GM12865 (cell line): Measurements from ENCODE around the gene PTPRN2.

ENCODE experiments used
- DNase-seq: peaks from one replicate; pipeline ENCODE4 v3.0.0; 2010; ENCODE audit warnings: low read depth
- H3K4me3 ChIP-seq: 2 replicates; pipeline ENCODE4 v1.5.1; 2011; ENCODE audit warnings: mild to moderate bottlenecking, low read depth, low read length, control low read depth
- TF ChIP-seq, protein P1 (sequence below): IDR thresholded peaks from 2 replicates; pipeline ENCODE4 v1.5.1; 2011; ENCODE audit warnings: low read length, control low read depth, low read depth, inconsistent platforms; ENCODE audit not compliant: insufficient read depth; ENCODE audit errors: missing control alignments

The PTPRN2 gene

DNA sequence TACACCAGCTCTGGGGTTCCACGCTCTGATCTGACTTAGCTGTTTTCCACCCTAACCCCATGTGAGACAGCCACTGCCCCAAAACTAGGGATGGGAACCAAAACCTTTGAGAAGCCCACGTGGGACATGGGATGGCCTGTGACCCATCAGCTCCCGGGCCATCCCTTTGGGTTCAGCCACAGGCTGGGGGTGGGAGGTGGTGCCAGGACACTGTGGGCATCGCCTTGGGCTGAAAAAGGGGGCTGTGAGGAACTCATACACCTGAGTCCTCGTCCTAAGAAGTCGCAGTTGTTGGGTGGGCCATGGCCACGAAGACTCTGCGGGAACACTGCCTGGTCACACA, 871.7 kb downstream of the PTPRN2 start:
- TF ChIP-seq, protein P1, sequence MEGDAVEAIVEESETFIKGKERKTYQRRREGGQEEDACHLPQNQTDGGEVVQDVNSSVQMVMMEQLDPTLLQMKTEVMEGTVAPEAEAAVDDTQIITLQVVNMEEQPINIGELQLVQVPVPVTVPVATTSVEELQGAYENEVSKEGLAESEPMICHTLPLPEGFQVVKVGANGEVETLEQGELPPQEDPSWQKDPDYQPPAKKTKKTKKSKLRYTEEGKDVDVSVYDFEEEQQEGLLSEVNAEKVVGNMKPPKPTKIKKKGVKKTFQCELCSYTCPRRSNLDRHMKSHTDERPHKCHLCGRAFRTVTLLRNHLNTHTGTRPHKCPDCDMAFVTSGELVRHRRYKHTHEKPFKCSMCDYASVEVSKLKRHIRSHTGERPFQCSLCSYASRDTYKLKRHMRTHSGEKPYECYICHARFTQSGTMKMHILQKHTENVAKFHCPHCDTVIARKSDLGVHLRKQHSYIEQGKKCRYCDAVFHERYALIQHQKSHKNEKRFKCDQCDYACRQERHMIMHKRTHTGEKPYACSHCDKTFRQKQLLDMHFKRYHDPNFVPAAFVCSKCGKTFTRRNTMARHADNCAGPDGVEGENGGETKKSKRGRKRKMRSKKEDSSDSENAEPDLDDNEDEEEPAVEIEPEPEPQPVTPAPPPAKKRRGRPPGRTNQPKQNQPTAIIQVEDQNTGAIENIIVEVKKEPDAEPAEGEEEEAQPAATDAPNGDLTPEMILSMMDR: no peak
- no peak overlapping the region for H3K4me3 ChIP-seq
- DNase-seq: no peak

DNA sequence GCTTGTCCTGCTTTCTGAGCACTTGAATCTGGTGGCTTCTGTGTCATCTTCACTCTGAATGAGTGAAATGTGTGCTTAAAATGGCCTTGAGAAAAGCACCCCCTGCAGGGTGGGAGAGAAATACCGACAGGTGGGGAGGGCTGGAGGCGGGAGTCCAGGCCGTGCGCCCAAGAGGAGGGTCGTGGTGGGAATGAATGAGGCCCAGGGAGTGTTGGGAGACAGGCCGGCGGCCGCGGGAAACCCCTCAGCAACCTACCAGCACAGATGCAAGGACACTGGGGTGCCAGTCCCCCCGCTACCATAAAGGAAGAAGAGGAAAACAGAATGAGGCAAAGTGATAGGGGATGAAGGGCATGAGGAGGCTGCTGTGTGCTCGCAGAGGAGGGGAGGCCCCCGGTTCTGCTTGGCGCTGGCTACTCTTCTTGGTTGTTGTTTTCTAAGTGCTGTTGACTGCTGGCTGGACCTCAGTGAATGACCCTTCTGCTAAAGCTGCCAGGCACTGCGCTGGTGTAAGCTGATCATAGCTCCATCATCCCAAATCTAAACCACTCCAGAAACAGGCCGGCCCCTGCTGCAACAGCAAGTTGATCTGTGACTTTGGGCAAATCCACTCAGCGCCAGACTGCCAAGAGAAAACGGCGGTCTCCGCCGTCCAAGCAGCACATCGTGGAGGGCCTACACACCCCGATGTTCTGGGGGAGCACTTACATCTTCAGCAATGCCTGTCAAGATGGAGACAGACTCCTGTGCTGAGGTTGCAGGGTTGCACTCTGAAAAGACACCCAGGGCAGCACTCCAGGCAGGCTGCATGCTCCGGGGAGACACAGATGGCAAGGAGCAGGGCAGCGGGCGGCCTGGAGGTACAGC, 872.3 kb downstream of the PTPRN2 start:
- DNase-seq: no peak

DNA sequence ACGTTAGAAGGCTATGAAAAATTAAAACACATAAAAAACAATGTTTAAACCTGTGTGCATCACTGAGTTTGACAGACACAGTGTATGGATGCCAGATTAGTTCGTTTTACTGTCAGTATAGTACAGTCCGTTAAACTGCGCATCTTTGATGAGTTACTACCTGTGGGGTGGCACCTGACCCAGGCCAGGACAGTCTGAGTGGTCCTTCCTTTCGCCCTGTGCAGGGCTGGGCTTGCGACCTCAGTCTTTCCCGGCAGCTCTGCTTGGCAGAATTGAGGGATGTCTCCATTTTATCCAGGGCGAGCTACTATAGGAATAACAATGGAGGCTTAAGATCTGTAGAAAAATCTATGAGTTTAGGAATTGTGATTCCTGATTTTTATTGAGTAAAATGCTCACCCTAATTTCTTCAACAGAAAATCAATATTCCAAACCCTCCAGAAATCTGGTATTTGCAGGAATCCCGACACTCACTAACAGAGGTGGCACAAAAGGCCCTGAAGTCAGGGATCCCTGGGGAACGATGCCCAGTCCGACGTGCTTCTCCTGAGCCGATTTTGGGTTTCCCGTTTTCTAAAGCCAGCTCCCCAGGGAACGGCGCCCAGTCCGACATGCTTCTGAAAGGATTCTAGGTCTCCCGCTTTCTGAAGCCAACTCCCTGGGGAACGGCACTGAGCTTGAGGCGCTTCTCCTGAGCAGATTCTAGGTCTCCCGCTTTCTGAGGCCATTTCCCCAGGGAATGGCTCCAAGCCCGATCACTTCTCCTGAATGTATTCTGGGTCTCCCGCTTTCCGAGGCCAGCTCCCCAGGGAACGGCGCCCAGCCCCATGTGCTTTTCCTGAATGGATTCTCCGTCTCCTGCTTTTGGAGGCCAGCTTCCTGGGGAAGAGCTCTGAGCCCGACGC, 873.2 kb downstream of the PTPRN2 start:
- no peak overlapping the region for H3K4me3 ChIP-seq
- DNase-seq: no peak
- TF ChIP-seq, protein P1: no peak

More for the DNA sequence above, 872.3 kb downstream of the PTPRN2 start:
- H3K4me3 ChIP-seq: no peak overlapping the region
- TF ChIP-seq, protein P1: no peak

DNA sequence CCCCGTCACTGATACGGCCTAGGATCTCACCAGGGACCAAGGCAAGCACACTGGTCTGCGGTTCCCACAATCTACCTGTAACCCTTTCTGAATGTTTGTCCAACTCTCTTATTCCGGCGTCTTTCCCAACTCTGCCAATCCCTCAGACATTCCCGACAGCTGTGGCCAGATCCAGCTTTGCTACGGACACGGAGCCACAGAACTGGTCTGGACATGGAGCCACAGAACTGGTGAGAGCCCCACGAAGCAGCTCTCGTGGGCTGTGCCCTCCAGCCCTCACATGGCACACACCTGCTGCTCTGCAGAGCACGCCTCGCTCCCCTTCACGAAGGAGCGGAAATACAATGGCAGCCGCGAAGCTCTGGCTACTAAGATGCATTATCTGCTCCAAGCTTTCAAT, 874.0 kb downstream of the PTPRN2 start:
- DNase-seq: no peak
- TF ChIP-seq, protein P1: no peak

DNA sequence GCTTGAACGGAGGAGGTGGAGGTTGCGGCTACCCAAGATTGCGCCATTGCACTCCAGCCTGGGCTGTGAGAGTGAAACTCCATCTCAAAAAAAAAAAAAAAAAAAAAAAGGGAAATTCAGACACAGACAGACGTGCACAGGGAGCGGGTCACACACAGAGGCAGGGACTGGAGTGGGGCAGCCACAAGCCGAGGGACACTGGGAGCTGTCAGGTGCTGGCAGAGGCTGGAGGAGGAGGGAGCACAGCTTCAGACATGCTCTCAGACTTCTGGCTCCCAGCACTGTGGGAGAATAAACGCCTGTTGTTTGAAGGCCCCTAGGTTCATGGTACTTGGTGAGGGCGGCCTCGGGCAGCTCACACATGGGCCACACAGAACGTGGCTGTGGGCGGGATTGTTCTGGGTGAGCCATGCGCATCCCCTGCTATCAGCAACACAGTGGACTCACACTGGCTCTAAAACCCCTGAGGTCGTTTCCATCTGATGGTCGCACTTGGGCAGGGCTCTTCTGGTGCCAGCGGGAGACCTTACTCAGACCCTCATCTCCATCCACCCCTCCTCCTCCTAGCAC, 874.9 kb downstream of the PTPRN2 start:
- DNase-seq: no peak
- TF ChIP-seq, protein P1: no peak

More for the DNA sequence above, 874.0 kb downstream of the PTPRN2 start:
- H3K4me3 ChIP-seq: no peak overlapping the region

DNA sequence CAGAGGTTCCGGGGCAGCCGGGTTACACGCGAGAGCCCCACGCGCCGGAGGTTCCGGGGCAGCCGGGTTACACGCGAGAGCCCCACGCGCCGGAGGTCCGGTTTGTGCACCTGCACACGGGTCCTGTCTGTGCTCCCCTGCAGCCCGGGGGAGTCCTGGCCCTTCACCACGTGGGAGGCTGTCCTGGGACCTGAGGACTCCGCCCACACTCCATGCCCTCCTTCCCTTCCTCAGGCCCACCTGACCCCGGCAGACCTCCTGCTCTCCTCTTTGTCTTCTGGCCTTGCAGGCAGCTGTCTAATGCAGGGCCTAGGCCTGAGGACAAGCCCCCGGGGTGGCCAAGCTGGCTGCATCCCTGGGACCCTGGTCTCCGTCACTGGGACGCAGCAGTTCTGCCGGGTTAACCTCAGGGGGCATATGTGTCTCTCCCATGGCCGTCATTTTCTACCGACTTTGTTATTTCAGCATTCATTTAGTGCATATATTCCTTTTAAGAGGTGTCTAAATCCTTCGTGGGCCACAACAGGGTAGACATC, 876.2 kb downstream of the PTPRN2 start:
- no peak overlapping the region for H3K4me3 ChIP-seq
- no peak for DNase-seq
- TF ChIP-seq, protein P1: no peak

More for the DNA sequence above, 874.9 kb downstream of the PTPRN2 start:
- H3K4me3 ChIP-seq: no peak overlapping the region
